GM19099 (cell line): ENCODE results near the gene WDFY3.

Source experiments
- POLR2A ChIP-seq: IDR thresholded peaks from 3 replicates; pipeline ENCODE4 v1.6.1; 2011; ENCODE audit warnings: low read depth; ENCODE audit not compliant: insufficient read length; ENCODE audit errors: extremely low read depth

WDFY3 gene

DNA sequence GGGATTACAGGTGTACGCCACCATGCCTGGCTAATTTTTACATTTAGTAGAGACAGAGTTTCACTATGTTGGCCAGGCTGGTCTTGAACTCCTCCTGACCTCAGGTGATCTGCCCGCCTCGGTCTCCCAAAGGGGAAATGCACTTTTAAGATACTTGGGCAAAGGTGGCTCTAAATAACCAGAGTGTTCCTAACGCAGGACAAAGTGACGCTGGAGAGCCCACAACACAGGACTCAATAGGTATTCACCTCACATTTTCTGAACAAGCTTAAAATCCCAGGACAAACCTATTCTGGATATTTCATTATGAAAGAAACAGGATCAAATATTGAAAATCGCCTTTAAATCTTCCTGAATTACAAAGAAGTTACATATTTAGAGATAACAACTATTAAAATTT, 69.0 kb downstream of the WDFY3 start:
- no peak for TF ChIP-seq POLR2A

DNA sequence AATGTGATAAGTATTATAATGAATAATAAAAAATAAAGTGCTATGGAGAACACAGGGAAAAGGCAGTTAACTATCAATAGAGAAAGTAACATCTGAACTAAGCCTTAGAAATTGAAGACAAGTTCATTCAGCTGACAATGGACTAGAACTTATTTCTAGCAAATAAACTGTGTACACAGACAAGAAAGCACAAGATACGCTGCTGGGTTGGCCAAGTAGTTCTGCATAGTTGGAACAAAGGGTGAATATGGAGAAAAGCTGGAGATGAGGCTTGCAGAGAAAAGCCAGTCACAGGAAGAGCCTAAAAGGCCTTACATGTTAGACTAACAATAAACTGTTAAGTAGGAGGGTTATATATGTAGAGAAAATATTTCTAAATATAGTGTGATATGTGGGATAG, 71.2 kb downstream of the WDFY3 start:
- no peak for TF ChIP-seq POLR2A

DNA sequence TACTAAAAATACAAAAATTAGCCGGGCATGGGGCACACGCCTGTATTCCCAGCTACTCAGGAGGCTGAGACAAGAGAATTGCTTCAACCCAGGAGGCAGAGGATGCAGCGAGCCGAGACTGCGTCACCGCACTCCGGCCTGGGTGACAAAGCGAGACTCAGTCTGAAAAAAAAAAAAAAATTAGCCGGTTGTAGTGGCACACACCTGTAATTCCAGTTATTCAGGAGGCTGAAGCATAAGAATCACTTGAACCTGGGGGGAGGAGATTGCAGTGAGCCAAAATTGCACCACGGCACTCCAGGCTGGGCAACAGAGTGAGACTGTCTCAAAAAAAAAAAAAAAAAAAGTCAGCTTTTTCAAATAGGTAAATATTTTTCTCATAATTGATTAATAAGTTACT, 71.9 kb downstream of the WDFY3 start:
- no peak for TF ChIP-seq POLR2A

DNA sequence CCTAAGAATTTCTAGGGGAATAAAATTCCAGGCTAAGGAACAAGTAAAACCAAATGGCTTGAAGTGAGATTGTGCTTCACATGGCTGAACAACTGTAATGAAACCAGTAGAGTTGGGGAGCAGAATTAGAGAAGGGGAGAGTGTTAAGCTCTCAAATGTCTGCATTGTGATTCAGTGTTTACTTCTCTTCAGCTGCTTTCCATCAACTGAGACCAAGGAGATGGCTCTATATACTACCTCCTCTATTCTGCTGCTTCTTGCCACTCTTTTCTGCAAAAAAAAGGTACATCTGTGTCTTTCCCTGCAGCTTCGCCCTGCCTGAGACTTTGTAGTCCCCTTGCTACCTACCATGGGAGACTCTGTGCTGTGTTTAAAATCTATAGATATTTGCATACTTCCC, 73.5 kb downstream of the WDFY3 start:
- no peak for TF ChIP-seq POLR2A

DNA sequence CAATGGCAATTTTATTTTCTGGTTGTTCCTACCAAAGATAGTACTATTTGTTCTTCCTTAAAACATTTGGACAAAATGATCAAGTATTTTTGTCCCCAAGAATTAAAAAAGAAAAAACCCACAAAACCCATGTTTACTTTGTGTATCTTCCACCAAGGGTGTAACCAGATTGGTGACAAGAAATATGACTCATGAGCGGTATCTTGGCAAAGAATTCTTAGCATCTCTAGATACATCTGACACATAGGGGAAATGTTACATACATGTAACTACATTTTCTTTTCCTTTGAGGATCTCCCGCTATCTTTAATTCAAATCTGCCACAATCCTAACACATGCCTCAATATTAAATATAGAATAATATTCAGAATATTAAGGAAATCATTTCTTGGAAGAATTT, 78.7 kb downstream of the WDFY3 start:
- TF ChIP-seq POLR2A, result no peak

DNA sequence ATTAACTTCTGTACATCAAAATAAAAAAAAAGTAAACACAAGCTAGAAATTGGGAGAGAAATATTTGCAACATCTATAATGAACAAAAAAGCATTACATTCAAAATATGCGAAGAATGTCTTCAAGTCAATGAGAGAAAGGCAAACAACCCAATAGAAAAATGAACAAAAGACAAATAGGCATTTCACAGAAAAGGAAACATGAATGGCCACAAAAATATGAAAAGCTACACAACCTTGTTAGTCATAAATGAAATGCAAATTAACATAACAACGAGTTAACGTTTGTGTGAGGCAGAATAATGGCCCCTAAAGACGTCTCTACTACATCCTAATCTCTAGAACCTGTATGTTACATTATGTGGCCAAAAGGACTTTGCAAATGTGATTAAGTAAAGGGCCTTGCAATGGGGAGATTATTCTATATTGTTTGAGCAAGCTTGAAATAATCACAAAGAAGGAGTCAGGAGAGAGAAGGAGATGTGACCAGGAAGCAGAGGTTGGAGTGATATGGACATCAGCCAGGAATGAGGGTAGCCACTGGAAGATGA, 86.8 kb downstream of the WDFY3 start:
- no peak for TF ChIP-seq POLR2A

DNA sequence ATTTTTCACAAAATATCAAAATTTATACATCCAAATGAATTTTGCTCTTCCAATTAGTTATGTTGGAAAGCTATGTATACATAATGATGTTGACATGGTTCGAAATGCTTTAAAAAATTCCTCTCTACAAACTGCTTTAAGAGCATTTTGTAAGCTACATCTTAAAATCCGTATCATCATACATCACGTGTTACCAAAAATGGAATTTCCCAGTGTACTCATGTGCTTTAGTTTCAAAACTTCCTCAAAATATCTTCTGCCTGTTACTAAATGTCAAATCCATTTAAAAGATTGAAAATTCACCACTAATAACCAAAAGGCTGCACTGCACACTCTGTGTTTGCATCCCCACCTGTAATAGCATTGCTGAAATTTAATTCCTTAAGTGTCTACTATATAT, 87.9 kb downstream of the WDFY3 start:
- no peak for TF ChIP-seq POLR2A

DNA sequence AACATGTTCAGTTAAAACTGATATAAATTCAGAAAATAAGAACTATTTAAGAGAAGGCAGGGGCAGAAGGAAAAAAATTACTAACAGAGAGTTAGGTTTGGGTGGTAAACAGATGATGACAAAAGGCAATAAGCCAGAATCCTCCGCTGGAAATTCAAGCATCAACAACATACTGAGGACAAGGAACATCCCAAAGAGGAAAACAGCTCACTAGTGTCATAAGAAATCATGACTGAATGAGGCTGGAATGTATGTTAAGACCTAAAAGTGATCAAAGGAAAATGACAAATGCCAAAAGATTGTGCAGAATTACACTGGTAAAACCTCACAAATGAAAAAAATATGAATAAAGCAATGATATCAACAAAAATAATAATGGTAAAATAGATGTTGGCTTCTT, 88.4 kb downstream of the WDFY3 start:
- TF ChIP-seq POLR2A, result no peak

DNA sequence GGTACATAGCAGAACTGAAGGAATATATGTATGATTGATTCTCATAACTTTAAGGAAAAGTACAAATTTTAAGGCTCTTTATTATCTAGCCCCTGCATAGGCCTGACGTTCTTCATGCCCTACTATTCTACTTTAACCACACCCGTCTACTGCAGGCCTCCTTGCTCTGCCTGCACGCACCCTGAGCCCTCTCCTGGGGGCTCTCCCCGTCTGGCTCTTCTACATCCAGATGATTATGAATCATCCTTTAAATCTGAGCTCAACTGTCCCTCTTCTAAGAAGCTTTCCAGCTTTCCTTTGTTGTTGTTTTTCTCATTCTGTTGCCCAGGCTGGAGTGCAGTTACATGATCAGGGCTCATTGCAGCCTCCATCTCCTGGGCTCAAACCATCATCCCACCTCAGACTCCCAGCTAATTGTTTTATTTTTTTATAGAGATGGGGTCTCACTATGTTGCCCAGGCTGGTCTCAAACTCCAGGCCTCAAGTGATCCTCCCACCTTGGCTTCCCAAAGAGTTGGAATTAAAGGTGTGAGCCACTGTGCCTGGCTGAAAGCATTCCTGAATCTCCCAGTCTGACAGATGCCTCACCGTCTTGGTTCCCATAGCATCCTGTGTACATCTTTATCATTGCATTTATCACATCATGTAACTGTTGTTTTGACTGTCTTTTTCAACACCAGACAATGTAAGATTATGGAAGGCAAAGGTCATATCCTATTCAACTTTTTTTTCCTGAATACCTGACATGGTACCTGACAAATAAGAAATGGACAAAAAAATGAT, 89.2 kb downstream of the WDFY3 start:
- no peak for TF ChIP-seq POLR2A

DNA sequence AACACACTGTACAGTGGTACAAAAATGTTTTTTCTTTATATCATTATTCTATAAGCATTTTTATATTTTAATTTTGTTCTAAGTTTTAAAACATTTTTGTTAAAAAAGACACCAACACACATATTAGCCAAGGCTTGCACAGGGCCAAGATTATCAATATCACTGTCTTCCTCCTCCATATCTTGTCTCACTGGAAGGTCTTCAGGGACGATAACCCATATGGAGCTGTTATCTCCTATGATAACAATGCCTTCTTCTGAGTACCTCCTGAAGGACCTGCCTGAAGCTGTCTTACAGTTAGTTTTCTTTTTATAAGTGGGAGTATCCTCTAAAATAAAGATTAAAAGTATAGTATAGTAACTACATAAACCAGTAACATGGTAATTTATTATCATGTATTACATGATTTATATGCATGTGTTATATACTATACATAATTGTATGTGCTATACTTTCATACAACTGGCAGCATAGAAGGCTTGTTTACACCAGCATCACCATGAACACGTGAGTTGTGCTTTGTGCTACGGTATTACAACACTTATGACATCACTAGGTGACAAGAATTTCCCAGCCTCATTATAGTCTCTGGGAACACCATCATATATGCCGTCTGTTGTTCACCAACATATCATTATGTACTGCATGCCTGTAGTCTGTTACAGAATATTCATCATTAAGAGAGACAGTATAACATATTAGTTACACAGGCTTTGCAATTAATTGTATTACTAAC, 90.7 kb downstream of the WDFY3 start:
- TF ChIP-seq POLR2A, result no peak

DNA sequence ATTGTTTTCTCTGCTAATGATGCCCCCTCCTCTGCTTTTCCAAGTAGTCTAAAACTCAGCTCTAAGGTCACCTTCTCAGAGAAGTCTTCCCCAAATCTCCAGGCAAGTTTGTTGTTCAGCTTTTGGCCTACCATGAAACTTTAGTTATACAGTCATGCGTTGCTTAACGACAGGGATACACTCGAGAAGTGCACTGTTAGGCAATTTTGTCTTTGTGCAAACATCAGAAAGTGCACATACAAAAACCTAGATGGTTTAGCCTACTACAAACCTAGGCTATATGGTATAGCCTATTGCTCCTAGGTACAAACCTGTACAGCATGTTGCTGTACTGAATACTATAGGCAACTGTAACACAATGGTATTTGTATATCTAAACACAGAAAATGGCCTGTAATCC, 91.9 kb downstream of the WDFY3 start:
- TF ChIP-seq POLR2A, result no peak

DNA sequence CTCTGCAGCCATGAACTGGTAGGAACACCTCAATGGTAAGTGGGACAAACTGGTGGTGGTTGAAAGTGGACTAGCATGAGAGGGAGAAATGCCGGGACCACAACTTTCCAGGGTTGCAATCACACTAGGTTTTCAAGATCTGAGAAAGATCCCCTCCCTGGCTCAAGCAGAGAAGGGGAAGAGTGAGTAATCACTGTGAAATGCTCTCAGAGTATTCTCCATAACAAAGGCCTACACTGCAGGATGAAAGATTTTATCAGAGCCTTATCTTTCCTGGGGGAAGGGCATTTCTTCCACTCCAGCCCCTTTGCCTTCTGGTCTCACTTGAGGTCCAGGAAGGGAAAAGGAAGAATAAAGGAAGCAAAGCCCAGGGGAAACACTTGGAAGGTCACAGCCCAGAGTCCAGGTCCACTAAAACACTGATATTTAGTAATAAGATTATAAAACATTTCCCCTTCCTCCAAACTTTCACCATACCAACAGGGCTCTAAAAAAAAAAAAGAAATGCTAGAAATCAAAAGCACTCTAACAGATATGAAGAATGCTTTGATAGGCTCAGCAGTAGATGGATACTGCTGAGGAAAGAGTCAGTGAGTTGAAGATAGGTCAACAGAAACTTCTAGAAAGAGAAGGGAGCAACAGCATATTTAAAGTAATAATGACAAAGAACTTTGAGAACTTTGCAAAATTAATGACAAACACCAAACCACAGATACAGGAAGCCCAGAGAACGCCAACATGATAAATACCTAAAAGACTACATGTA, 95.9 kb downstream of the WDFY3 start:
- TF ChIP-seq POLR2A, result no peak

DNA sequence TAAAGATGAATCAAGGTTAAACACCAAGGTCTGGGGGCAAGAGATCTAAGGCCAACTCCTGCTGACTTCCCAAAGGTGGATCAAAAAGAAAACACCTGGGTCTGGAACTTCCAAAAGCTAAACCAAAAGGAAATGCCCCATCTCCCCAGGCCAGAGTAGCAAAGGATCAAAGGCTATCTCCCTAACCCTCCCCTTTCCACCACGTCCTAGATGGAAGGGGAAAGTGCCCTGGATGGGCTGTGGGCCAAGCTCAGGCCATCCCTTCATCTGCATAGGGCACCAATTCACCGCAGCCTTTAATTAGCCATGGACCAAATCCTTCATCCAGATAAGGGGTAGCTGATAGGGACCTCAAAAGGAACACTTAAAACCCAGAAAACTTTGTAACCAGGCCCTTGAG, 100.2 kb downstream of the WDFY3 start:
- TF ChIP-seq POLR2A, result no peak

DNA sequence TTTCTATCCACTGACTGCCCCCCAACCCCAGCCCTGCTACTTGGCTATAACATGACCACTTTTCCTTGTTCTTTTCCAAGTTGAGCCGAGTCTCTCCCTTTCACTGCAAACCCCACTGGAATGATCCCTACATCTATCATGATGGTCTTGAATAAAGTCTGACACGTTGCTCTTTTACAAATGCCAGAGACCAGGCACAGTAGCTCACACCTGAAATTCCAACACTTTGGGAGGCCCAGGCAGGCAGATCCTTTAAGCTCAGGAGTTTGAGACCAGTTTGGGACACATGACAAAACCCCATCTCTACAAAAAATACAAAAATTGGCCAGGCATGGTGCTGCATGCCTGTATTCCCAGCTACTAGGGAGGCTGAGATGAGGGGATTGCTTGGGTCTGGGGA, 100.9 kb downstream of the WDFY3 start:
- no peak for TF ChIP-seq POLR2A

DNA sequence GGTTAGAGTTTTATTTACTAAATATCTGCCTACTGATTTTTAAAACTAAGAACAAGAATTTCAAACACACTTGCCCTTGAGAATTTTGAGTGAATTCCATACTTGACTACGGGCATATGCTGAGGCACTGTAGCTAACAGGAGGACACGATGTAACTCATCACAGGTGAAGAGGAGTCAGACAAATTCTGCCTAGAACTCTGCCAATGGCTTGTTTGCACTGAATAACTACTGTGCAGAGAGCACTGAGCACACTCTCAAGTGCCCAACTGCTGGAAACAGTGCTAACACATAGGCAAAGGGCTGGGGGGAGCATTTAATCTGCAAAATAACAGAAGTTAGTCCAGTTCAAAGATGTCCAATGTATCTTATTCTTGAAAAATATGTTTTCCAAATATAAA, 104.4 kb downstream of the WDFY3 start:
- TF ChIP-seq POLR2A, result no peak
